ENCODE results near the gene WWP2. TPM values are rescaled to one million over a fixed set of nuclear protein-coding genes. Genes with fewer than 3 reads are reported as not detected.
"Not testable (repeated sequence)": the region's sequence is repeated elsewhere in the genome, so short reads cannot be mapped to it uniquely, and the experiment has no call there.

WWP2 gene
- total and polyA plus RNA-seq, 2 donors (not counting 3 experiments of a cell fraction or from before 2014, with no cell fraction given) = 17.9 to 44.9 TPM

GRCh38 chr16:69823831-69824563 lies 61.9 kb downstream of the WWP2 start:
- no TSS peak for BruUV-seq (replicated peaks)
- intact Hi-C loops (cut with micrococcal nuclease) = no loop called here
- H3K4me2 ChIP-seq (ENCODE audit: insufficient read depth, low read length) = no peak overlapping the region
- H2AFZ ChIP-seq (ENCODE audit: low read depth, low read length) = no peak overlapping the region
- H3K4me3 ChIP-seq (replicated peaks in 1 of 3; ENCODE audit: insufficient read depth in 1 of 3, low read depth in 1 of 3, low read length in 3 of 3) = no peak overlapping the region
- H3K9me1 ChIP-seq (replicated peaks; ENCODE audit: control insufficient read depth, extremely low read depth, insufficient read depth, low read length) = no peaks in the 10 kb centered on the region
- no peaks in the 10 kb centered on the region for H4K20me1 ChIP-seq (replicated peaks; ENCODE audit: control insufficient read depth, extremely low read depth, insufficient read depth, low read length)
- ChIA-PET POLR2A (no interaction called here), CTCF (interaction anchor here (1.0 to 1.7 kb wide), 2 partner anchors 104 to 106 kb away, joined by 5 read pairs; no protein-coding TSS in a partner anchor)
- H3K36me3 ChIP-seq (ENCODE audit: control insufficient read depth in 2 of 2, extremely low read depth in 1 of 2, insufficient read depth in 2 of 2, low read length in 2 of 2) = no peaks in the 10 kb centered on the region
- no peak overlapping the region for H3K9ac ChIP-seq (replicated peaks; ENCODE audit: extremely low read depth, insufficient read depth, low read length)
- peak; percentile 44 for FAIRE-seq
- peak; percentile 27 for DNase-seq (ENCODE audit: low read depth, low spot score)
- H3K27ac ChIP-seq (ENCODE audit: insufficient read depth, low read depth, low read length) = no peak overlapping the region
- no peaks in the 10 kb centered on the region for H3K4me1 ChIP-seq (ENCODE audit: control insufficient read depth, extremely low read depth, insufficient read depth, low read length)
- H3K27me3 ChIP-seq (ENCODE audit: control insufficient read depth in 2 of 2, insufficient read depth in 2 of 2, low read length in 2 of 2) = no peaks in the 10 kb centered on the region
- no peaks in the 10 kb centered on the region for H3K9me3 ChIP-seq (replicated peaks; ENCODE audit: control insufficient read depth, insufficient read depth, low read length)
- H3K79me2 ChIP-seq (ENCODE audit: control insufficient read depth, insufficient read depth, low read length) = no peaks in the 10 kb centered on the region
- TF ChIP-seq POLR2AphosphoS5 (IDR thresholded peaks at IDR 0.05; ENCODE audit: insufficient read depth, low read depth, low read length) = no peak
- no peak for TF ChIP-seq MYC (IDR thresholded peaks at IDR 0.05; ENCODE audit: low read depth, low read length)
- TF ChIP-seq JUN (IDR thresholded peaks at IDR 0.05; ENCODE audit: borderline replicate concordance, insufficient read depth, insufficient read length, low read depth) = no peak
- no peak for TF ChIP-seq MAX (IDR thresholded peaks at IDR 0.05; ENCODE audit: insufficient read depth, insufficient read length)
- no peak for TF ChIP-seq POLR2A (IDR thresholded peaks at IDR 0.05; ENCODE audit: low read depth, low read length)
- TF ChIP-seq EZH2 (IDR thresholded peaks at IDR 0.05; ENCODE audit: borderline replicate concordance, low read depth, low read length, severe bottlenecking) = no peak
- no peak for TF ChIP-seq GATA2 (IDR thresholded peaks at IDR 0.05; ENCODE audit: insufficient read depth, insufficient read length, low read depth, low read length)
- TF ChIP-seq CTCF (IDR thresholded peaks at IDR 0.05; ENCODE audit: extremely low read depth in 1 of 2, insufficient read depth in 1 of 2, low read depth in 1 of 2, low read length in 2 of 2) = no peak
- no peak for TF ChIP-seq FOS (IDR thresholded peaks at IDR 0.05; ENCODE audit: borderline replicate concordance, insufficient read depth, low read length)
- dilution Hi-C loops (cut with MboI; ENCODE audit: extremely low pct_ligation_motif_present, low sequenced_read_pairs) = no loop called here

- H4K20me1 ChIP-seq (replicated peaks; ENCODE audit: control insufficient read depth, extremely low read depth, insufficient read depth, low read length); H2AFZ ChIP-seq (ENCODE audit: low read depth, low read length); H3K27me3 ChIP-seq (ENCODE audit: control insufficient read depth in 2 of 2, insufficient read depth in 2 of 2, low read length in 2 of 2); DNase-seq (ENCODE audit: low read depth, low spot score); H3K27ac ChIP-seq (ENCODE audit: insufficient read depth, low read depth, low read length); intact Hi-C loops (cut with micrococcal nuclease); H3K4me1 ChIP-seq (ENCODE audit: control insufficient read depth, extremely low read depth, insufficient read depth, low read length); H3K4me3 ChIP-seq (replicated peaks in 1 of 3; ENCODE audit: insufficient read depth in 1 of 3, low read depth in 1 of 3, low read length in 3 of 3); H3K79me2 ChIP-seq (ENCODE audit: control insufficient read depth, insufficient read depth, low read length); H3K9me1 ChIP-seq (replicated peaks; ENCODE audit: control insufficient read depth, extremely low read depth, insufficient read depth, low read length); H3K36me3 ChIP-seq (ENCODE audit: control insufficient read depth in 2 of 2, extremely low read depth in 1 of 2, insufficient read depth in 2 of 2, low read length in 2 of 2); BruUV-seq (replicated peaks); H3K9ac ChIP-seq (replicated peaks; ENCODE audit: extremely low read depth, insufficient read depth, low read length); FAIRE-seq; H3K9me3 ChIP-seq (replicated peaks; ENCODE audit: control insufficient read depth, insufficient read depth, low read length); dilution Hi-C loops (cut with MboI; ENCODE audit: extremely low pct_ligation_motif_present, low sequenced_read_pairs); H3K4me2 ChIP-seq (ENCODE audit: insufficient read depth, low read length): not testable (repeated sequence)
- ChIA-PET CTCF (interaction anchor here (0.8 to 1.7 kb wide), 4 partner anchors 19 to 105 kb away, joined by 3 to 5 read pairs (median 4); no protein-coding TSS in a partner anchor), POLR2A (interaction anchor here (0.7 kb wide), 1 partner anchor 1029 kb away, joined by 3 read pairs; no protein-coding TSS in a partner anchor)
Observed at GRCh38 chr16:69824564-69825142, 62.5 kb downstream of the WWP2 start.

Measured in endothelial cell of umbilical vein (primary cell).